HUES64 (cell line): ENCODE results near the gene BARHL1.
"Not testable (repeated sequence)": the region's sequence is repeated elsewhere in the genome, so short reads cannot be mapped to it uniquely, and the experiment has no call there.

Experiments
- H3K27ac ChIP-seq: 2 replicates; pipeline ENCODE4 v1.7.0; 2013; ENCODE audit warnings: low read depth, low read length, inconsistent platforms
- H3K27me3 ChIP-seq: 2 replicates; pipeline ENCODE4 v1.6.1; 2013; ENCODE audit warnings: mild to moderate bottlenecking, low read length; ENCODE audit not compliant: insufficient read depth
- H3K36me3 ChIP-seq: 2 replicates; pipeline ENCODE4 v1.6.1; 2013; ENCODE audit warnings: mild to moderate bottlenecking, low read length; ENCODE audit not compliant: insufficient read depth
- H3K4me1 ChIP-seq: 2 replicates; pipeline ENCODE4 v1.6.1; 2013; ENCODE audit warnings: mild to moderate bottlenecking, low read length, moderate library complexity; ENCODE audit not compliant: insufficient read depth
- H3K4me3 ChIP-seq: 2 replicates; pipeline ENCODE4 v1.5.1; 2013; ENCODE audit warnings: mild to moderate bottlenecking, low read length, moderate library complexity
- H3K9ac ChIP-seq: 2 replicates; pipeline ENCODE4 v1.6.1; 2013; ENCODE audit warnings: mild to moderate bottlenecking, low read depth, low read length
- H3K9me3 ChIP-seq: 2 replicates; pipeline ENCODE4 v1.6.1; 2013; ENCODE audit warnings: low read depth, low read length; ENCODE audit not compliant: insufficient read depth
- WGBS: fragments of 150-250, 120-280 bp; methylation state at CpG from one replicate; pipeline ENCODE4 v1.1.7; 2013; ENCODE audit warnings: missing lambda C conversion rate; 5-methylcytosine and 5-hydroxymethylcytosine counted together

The BARHL1 gene

DNA sequence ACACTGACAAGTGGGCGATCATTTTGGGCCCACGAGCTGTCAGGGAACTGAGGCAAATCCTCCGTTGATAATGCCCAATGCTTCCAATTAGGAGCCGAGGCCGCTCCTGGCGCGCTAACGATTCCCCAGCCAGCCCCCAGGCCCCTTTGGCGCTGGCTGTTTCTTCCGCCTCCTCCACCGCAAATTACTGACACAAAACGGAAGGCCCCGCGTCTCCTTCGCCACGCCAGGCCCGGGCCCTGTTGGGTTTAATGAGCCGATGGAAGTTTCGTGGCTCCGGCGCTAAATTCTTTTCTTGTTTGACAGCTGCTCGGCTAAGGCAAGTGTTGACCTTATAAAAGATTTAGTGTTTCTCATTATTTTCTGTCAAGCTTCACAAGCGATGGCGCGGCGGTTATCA lies 25.7 kb upstream of the BARHL1 start:
- Histone ChIP-seq H3K4me1 (peaks cover 6% of the 10 kb centered on the region; the same call in 1 of the 2 replicates), H3K9me3 (peaks cover 5% of the 10 kb centered on the region; the same call in 1 of the 2 replicates), H3K4me3 (no peak overlapping the region), H3K27ac (no peak overlapping the region), H3K27me3 (no peaks in the 10 kb centered on the region), H3K36me3 (no peaks in the 10 kb centered on the region), H3K9ac (no peak overlapping the region)
- 93% methylated on average over 26 of the region's 26 CpGs for WGBS

GRCh38 chr9:132557159-132557558 lies 25.2 kb upstream of the BARHL1 start:
- Histone ChIP-seq H3K4me1 (peaks cover 6% of the 10 kb centered on the region; the same call in 1 of the 2 replicates), H3K36me3 (no peaks in the 10 kb centered on the region), H3K4me3 (no peak overlapping the region), H3K27ac (no peak overlapping the region), H3K27me3 (no peaks in the 10 kb centered on the region), H3K9ac (no peak overlapping the region), H3K9me3 (peaks cover 5% of the 10 kb centered on the region; the same call in 1 of the 2 replicates)
- WGBS, result 93% methylated on average over 15 of the region's 15 CpGs

DNA sequence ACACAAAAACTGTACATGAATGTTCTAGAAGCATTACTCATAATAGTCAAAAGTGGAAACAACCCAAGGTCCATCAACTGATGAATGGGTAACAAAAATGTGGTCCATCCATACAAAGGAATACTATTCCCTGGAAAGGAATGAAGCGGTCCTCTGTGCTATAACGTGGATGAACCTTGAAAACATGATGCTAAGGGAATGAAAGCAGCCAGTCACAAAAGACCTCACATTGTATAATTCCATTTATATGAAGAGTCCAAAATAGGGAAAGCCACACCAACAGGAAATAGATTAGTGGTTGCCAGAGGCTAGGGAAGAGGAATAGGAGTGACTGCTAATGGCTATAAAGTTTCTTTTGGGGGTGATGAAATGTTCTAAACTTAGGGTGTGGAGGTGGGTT lies 22.7 kb upstream of the BARHL1 start:
- no peaks in the 10 kb centered on the region for H3K36me3 ChIP-seq
- no peak overlapping the region for H3K27ac ChIP-seq
- peaks cover 5% of the 10 kb centered on the region; the same call in 1 of the 2 replicates for H3K9me3 ChIP-seq
- WGBS, result 100% methylated on average over 2 of the region's 2 CpGs
- H3K9ac ChIP-seq, result no peak overlapping the region
- H3K4me3 ChIP-seq, result no peak overlapping the region
- H3K27me3 ChIP-seq, result no peaks in the 10 kb centered on the region
- peaks cover 11% of the 10 kb centered on the region for H3K4me1 ChIP-seq

GRCh38 chr9:132560616-132561202 lies 21.7 kb upstream of the BARHL1 start:
- H3K27me3 ChIP-seq, result no peaks in the 10 kb centered on the region
- H3K9me3 ChIP-seq, result peaks cover 5% of the 10 kb centered on the region; the same call in 1 of the 2 replicates
- H3K36me3 ChIP-seq, result no peaks in the 10 kb centered on the region
- H3K27ac ChIP-seq, result no peak overlapping the region
- WGBS, result 68% methylated on average over 14 of the region's 14 CpGs
- no peak overlapping the region for H3K4me3 ChIP-seq
- no peak overlapping the region for H3K9ac ChIP-seq
- H3K4me1 ChIP-seq, result peaks cover 10% of the 10 kb centered on the region

DNA sequence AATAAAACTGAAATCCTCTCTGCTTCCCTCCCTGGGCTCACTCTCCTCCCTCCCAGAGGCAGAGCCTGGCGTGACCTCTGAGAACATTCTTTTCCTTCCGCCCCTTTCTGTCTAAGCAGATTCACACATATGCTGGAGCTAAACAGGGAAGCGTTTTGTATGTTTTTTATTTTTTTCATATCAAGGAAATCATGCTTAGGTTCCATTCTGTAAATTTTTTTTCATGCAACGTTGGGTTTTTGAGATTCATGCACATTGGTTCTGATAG lies 20.2 kb upstream of the BARHL1 start:
- Histone ChIP-seq H3K27me3 (no peaks in the 10 kb centered on the region), H3K36me3 (no peaks in the 10 kb centered on the region), H3K4me1 (peaks cover 5% of the 10 kb centered on the region; the same call in 1 of the 2 replicates), H3K4me3 (no peak overlapping the region), H3K9ac (no peak overlapping the region), H3K9me3 (peaks cover 5% of the 10 kb centered on the region; the same call in 1 of the 2 replicates), H3K27ac (no peak overlapping the region)
- WGBS, result 88% methylated on average over 4 of the region's 4 CpGs

- Histone ChIP-seq H3K27me3 (no peaks in the 10 kb centered on the region), H3K9ac (no peak overlapping the region), H3K9me3 (peaks cover 4% of the 10 kb centered on the region; the same call in 1 of the 2 replicates), H3K4me3 (no peak overlapping the region), H3K36me3 (no peaks in the 10 kb centered on the region), H3K27ac (no peak overlapping the region), H3K4me1 (peaks cover 5% of the 10 kb centered on the region; the same call in 1 of the 2 replicates)
- 75% methylated on average over 6 of the region's 6 CpGs for WGBS
Measured at GRCh38 chr9:132564526-132564925, 17.9 kb upstream of the BARHL1 start.

DNA sequence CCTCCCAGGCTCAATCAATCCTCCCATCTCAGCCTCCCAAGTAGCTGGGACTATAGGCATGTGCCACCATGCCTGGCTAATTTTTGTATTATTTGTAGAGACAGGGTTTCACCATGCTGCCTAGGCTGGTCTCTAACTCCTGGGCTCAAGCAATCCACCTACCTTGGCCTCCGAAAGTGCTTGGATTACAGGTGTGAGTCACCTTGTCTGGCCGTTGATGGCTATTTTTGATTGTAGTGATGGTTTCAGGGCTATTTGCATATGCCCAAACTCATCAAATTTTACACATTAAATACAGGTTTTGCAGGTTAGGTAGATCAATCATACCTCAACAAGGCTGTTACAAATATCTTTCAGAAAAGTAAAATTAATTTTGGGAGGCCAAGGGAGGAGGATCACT lies 13.6 kb upstream of the BARHL1 start:
- H3K4me3 ChIP-seq, H3K27ac ChIP-seq, H3K9me3 ChIP-seq, H3K27me3 ChIP-seq, H3K9ac ChIP-seq, H3K36me3 ChIP-seq, H3K4me1 ChIP-seq: not testable (repeated sequence)
- 100% methylated on average over 1 of the region's 2 CpGs for WGBS

GRCh38 chr9:132571806-132572600 lies 10.4 kb upstream of the BARHL1 start:
- Histone ChIP-seq H3K27ac (no peak overlapping the region), H3K4me1 (peaks cover 4% of the 10 kb centered on the region; the same call in 1 of the 2 replicates), H3K36me3 (no peaks in the 10 kb centered on the region), H3K9ac (no peak overlapping the region), H3K27me3 (peaks cover 19% of the 10 kb centered on the region), H3K9me3 (no peaks in the 10 kb centered on the region), H3K4me3 (no peak overlapping the region)
- WGBS, result 86% methylated on average over 15 of the region's 15 CpGs

GRCh38 chr9:132572921-132573320 lies 9.5 kb upstream of the BARHL1 start:
- Histone ChIP-seq H3K9me3 (no peaks in the 10 kb centered on the region), H3K9ac (no peak overlapping the region), H3K4me1 (peaks cover 4% of the 10 kb centered on the region; the same call in 1 of the 2 replicates), H3K36me3 (no peaks in the 10 kb centered on the region), H3K27me3 (peaks cover 28% of the 10 kb centered on the region), H3K4me3 (no peak overlapping the region), H3K27ac (no peak overlapping the region)
- 52% methylated on average over 8 of the region's 8 CpGs for WGBS

GRCh38 chr9:132575005-132575609 lies 7.3 kb upstream of the BARHL1 start:
- Histone ChIP-seq H3K9ac (no peak overlapping the region), H3K27me3 (peaks cover 50% of the 10 kb centered on the region), H3K36me3 (no peaks in the 10 kb centered on the region), H3K27ac (no peak overlapping the region), H3K9me3 (no peaks in the 10 kb centered on the region), H3K4me3 (no peak overlapping the region), H3K4me1 (peaks cover 12% of the 10 kb centered on the region)
- 19% methylated on average over 16 of the region's 16 CpGs for WGBS

- Histone ChIP-seq H3K36me3 (no peaks in the 10 kb centered on the region), H3K27ac (no peak overlapping the region), H3K4me1 (peaks cover 12% of the 10 kb centered on the region), H3K27me3 (peaks cover 57% of the 10 kb centered on the region), H3K9ac (no peak overlapping the region), H3K9me3 (no peaks in the 10 kb centered on the region), H3K4me3 (no peak overlapping the region)
- 86% methylated on average over 5 of the region's 5 CpGs for WGBS
Measured at GRCh38 chr9:132575811-132576210, 6.6 kb upstream of the BARHL1 start.
